Activated CD4-positive, alpha-beta memory T cell treated with anti-CD3 and anti-CD28 coated beads, Interleukin-2, amount 10 ng/mL, durations not matched to agents 7 days and 5 days (primary cell): ENCODE measurements around the gene FAM186B. TPM values are rescaled to one million over a fixed set of nuclear protein-coding genes. Genes with fewer than 3 reads are reported as not detected.
"Not testable (repeated sequence)": the region's sequence is repeated elsewhere in the genome, so short reads cannot be mapped to it uniquely, and the experiment has no call there.

Experiments used
- CTCF ChIA-PET: fragments of 350-600 bp; sonication (Branson Sonifier 250); formaldehyde crosslinking; loops from one replicate; lab custom pipeline; 2021; ENCODE audit warnings: antibody characterized with exemption, inconsistent platforms; lab: Charles Lee
- POLR2A ChIA-PET: fragments of 350-600 bp; sonication (Branson Sonifier 250); formaldehyde crosslinking; loops from one replicate; lab custom pipeline; 2021; ENCODE audit warnings: antibody characterized with exemption; lab: Charles Lee
- DNase-seq: peaks from one replicate; pipeline ENCODE4 v3.0.0-alpha.2; 2020
- H3K27ac Mint-ChIP-seq: one replicate; pipeline ENCODE4 v1.8.0; 2021; ENCODE audit warnings: mild to moderate bottlenecking, mixed read lengths
- H3K27me3 Mint-ChIP-seq: one replicate; pipeline ENCODE4 v1.8.0; 2021; ENCODE audit warnings: mixed read lengths
- H3K36me3 Mint-ChIP-seq: one replicate; pipeline ENCODE4 v1.8.0; 2021; ENCODE audit warnings: low read depth, mixed read lengths
- H3K4me1 Mint-ChIP-seq: one replicate; pipeline ENCODE4 v1.8.0; 2021; ENCODE audit warnings: mixed read lengths
- H3K4me3 Mint-ChIP-seq: one replicate; pipeline ENCODE4 v1.8.0; 2021; ENCODE audit warnings: mild to moderate bottlenecking, mixed read lengths
- H3K9me3 Mint-ChIP-seq: one replicate; pipeline ENCODE4 v1.8.0; 2021; ENCODE audit warnings: mixed read lengths
- total RNA-seq, 2 experiments: library from RNA; stranded (reverse); gene quantifications; one replicate each; pipeline ENCODE4 v1.2.3, GENCODE V29; 2021

FAM186B gene
- total RNA-seq, 2 experiments from 2014 or later = not detected

DNA sequence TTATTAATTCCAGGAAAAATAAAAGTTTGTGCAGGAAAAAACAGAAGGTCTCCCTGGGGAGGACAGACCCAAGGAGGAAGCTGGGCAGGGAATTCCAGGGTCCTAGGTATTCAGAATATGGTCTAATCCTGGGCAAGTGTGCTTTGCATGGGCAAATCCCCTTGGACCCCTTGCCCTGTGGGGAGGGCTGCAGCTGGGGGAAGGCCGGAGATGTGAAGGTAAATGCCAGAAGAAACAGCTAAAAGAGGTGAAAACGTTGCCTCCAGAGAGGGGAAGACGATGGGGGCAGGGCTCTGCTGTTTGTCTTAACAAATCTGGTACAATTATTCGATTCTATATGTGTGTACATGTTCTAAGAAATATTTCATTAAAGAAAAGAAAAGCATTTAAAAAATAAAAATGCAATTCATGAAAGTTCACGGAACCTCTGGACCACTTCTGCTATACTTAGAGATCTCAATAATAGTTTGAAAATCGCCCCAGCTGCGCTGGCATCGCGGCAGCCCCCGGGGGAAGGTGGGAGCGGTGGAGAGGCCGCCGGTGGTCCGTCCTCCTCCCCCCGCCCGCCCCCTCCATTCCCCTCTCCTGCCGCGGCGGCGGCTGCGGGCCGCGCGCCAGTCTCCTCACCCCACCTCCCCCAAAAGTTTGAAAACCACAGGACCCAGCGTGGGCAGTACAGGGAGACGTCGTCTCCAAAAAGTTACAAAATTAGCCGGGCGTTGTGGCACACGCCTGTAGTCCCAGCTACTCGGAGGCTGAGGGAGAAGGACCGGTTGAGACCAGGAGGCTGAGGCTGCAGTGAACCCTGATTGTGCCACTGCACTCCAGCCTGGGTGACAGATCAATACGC, 16.4 kb upstream of the FAM186B start:
- Mint-ChIP-seq H3K9me3 (no peaks in the 10 kb centered on the region), H3K4me3 (peak overlapping the region; percentile 77), H3K27me3 (peaks cover 39% of the 10 kb centered on the region), H3K36me3 (no peaks in the 10 kb centered on the region), H3K27ac (peak overlapping the region; percentile 81), H3K4me1 (peaks cover 27% of the 10 kb centered on the region)
- POLR2A ChIA-PET = interaction anchor here (0.7 to 2.8 kb wide), 18 partner anchors 8 to 491 kb away, joined by 3 to 18 read pairs (median 5); partner anchors contain the start of genes SPATS2 and TMBIM6
- CTCF ChIA-PET = interaction anchor here (0.7 to 2.2 kb wide), 9 partner anchors 18 to 535 kb away, joined by 3 to 9 read pairs (median 3); partner anchors contain the start of genes SPATS2 and TMBIM6
- DNase-seq = no peak

GRCh38 chr12:49619286-49619685, 13.8 kb upstream of the FAM186B start:
- no peak for DNase-seq
- Mint-ChIP-seq H3K27me3 (peaks cover 41% of the 10 kb centered on the region), H3K27ac (no peak overlapping the region), H3K9me3 (no peaks in the 10 kb centered on the region), H3K36me3 (no peaks in the 10 kb centered on the region), H3K4me1 (peaks cover 21% of the 10 kb centered on the region), H3K4me3 (no peak overlapping the region)
- POLR2A ChIA-PET = interaction anchor here (0.6 to 1.6 kb wide), 3 partner anchors 122 to 933 kb away, joined by 3 to 5 read pairs (median 3); partner anchors contain the start of gene TMBIM6
- CTCF ChIA-PET = interaction anchor here (0.9 to 1.2 kb wide), 3 partner anchors 122 to 330 kb away, joined by 3 read pairs; partner anchors contain the start of gene TMBIM6

DNA sequence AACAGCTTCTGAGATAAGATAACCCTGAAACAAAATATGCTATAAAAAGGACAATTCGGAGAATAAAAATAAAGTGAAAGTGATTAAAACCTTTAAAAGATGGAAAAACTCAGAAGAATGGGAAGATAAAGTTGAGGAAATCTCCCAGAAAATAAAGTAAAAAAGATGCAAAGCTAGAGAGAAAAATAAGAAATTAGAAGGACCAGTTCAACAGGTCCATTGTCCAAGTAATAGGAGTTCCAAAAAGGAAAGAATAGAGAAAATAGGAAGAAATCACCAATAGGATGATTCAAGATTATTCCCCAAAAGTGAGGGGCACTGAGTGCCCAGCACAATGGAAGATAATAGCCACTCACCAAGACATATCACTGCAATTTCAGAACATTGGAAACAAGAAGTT, 13.1 kb upstream of the FAM186B start:
- POLR2A ChIA-PET = interaction anchor here (1.6 kb wide), 2 partner anchors 123 to 252 kb away, joined by 3 to 5 read pairs; partner anchors contain the start of gene TMBIM6
- Mint-ChIP-seq H3K36me3 (no peaks in the 10 kb centered on the region), H3K4me3 (no peak overlapping the region), H3K27me3 (peaks cover 38% of the 10 kb centered on the region), H3K9me3 (no peaks in the 10 kb centered on the region), H3K27ac (no peak overlapping the region), H3K4me1 (peaks cover 17% of the 10 kb centered on the region)
- CTCF ChIA-PET = no interaction called here
- no peak for DNase-seq

DNA sequence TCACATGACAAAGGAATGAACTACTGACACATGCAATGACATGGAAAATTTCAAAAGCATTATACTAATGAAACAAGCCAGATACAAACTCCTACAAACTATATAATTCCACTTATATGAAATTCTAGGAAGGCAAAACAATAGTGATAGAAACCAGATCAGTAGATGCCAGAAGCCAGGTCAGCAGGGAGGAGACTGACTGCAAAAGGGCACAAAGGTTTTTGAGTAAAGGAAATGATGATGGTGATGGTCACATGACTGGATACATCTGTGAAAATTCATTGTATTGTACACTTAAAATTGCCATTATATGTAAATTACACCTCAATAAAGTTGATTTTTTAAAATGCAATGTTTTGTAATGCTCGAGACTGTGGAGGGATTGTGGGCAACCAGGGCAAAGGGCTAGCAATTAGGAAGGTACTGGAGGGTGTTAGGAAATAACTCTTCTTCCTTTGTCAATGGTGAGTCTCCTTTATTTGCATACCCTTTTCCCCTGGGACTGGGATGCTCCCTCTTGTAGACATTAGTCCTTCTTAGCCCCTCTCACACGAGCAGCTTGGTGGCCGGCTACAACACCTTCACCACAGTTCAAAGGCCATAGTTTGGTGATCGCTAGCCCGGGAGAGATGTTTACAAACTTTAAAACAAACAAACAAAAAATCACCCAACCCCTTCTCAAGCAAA, 11.2 kb upstream of the FAM186B start:
- Mint-ChIP-seq H3K27ac (no peak overlapping the region), H3K9me3 (no peaks in the 10 kb centered on the region), H3K27me3 (peaks cover 38% of the 10 kb centered on the region), H3K4me3 (no peak overlapping the region), H3K4me1 (peaks cover 8% of the 10 kb centered on the region), H3K36me3 (peaks cover 2% of the 10 kb centered on the region)
- CTCF ChIA-PET = no interaction called here
- no peak for DNase-seq
- POLR2A ChIA-PET = interaction anchor here (1.3 kb wide), 1 partner anchor 28 kb away, joined by 3 read pairs; no protein-coding TSS in a partner anchor

DNA sequence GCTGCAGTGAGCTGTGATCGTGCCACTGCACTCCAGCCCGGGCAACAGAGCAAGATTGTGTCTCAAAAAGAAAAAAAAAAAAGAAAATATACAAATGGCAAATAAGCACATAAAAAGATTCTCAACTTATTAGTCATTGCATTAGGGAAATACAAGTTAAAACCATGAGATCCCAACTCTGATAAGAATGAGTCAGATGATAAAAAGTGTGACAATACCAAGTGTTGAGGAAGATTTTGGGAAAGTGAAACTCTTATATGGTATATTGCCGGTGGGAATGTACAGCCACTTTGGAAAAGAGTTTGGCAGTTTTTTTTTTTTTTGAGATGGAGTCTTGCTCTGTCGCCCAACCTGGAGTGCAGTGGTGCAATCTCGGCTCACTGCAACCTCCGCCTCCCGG, 10.3 kb upstream of the FAM186B start:
- no peaks in the 10 kb centered on the region for H3K9me3 Mint-ChIP-seq
- DNase-seq = no peak
- H3K36me3 Mint-ChIP-seq = peaks cover 2% of the 10 kb centered on the region
- ChIA-PET CTCF (interaction anchor here (1.1 kb wide), 1 partner anchor 126 kb away, joined by 3 read pairs; the partner anchor contains the start of gene TMBIM6), POLR2A (no interaction called here)
- no peaks in the 10 kb centered on the region for H3K4me1 Mint-ChIP-seq
- H3K27ac Mint-ChIP-seq = no peak overlapping the region
- peaks cover 32% of the 10 kb centered on the region for H3K27me3 Mint-ChIP-seq
- no peak overlapping the region for H3K4me3 Mint-ChIP-seq

GRCh38 chr12:49612210-49612609, 6.8 kb upstream of the FAM186B start:
- Mint-ChIP-seq H3K4me3 (no peak overlapping the region), H3K4me1 (no peaks in the 10 kb centered on the region), H3K27me3 (peaks cover 20% of the 10 kb centered on the region), H3K36me3 (peaks cover 2% of the 10 kb centered on the region), H3K9me3 (no peaks in the 10 kb centered on the region), H3K27ac (no peak overlapping the region)
- POLR2A ChIA-PET = interaction anchor here (0.7 kb wide), 1 partner anchor 13 kb away, joined by 4 read pairs; no protein-coding TSS in a partner anchor
- CTCF ChIA-PET = interaction anchor here (0.7 kb wide), 1 partner anchor 36 kb away, joined by 4 read pairs; no protein-coding TSS in a partner anchor
- DNase-seq = no peak

- H3K4me3 Mint-ChIP-seq, POLR2A ChIA-PET, DNase-seq: not testable (repeated sequence)
Measured at GRCh38 chr12:49610785-49611184, 5.3 kb upstream of the FAM186B start.

GRCh38 chr12:49609875-49610154, 4.4 kb upstream of the FAM186B start:
- no peak overlapping the region for H3K4me3 Mint-ChIP-seq
- H3K27me3 Mint-ChIP-seq = peaks cover 19% of the 10 kb centered on the region
- ChIA-PET CTCF (no interaction called here), POLR2A (no interaction called here)
- H3K9me3 Mint-ChIP-seq = no peaks in the 10 kb centered on the region
- no peaks in the 10 kb centered on the region for H3K4me1 Mint-ChIP-seq
- H3K27ac Mint-ChIP-seq = no peak overlapping the region
- DNase-seq = no peak
- peaks cover 2% of the 10 kb centered on the region for H3K36me3 Mint-ChIP-seq

More at GRCh38 chr12:49610785-49611184, 5.3 kb upstream of the FAM186B start:
- not testable (repeated sequence) for H3K36me3 Mint-ChIP-seq, H3K9me3 Mint-ChIP-seq, H3K4me1 Mint-ChIP-seq, H3K27ac Mint-ChIP-seq
- CTCF ChIA-PET = interaction anchor here (0.7 to 1.1 kb wide), 2 partner anchors 10 to 262 kb away, joined by 3 read pairs; no protein-coding TSS in a partner anchor
- H3K27me3 Mint-ChIP-seq = peaks cover 19% of the 10 kb centered on the region

- no peak for DNase-seq
- POLR2A ChIA-PET = no interaction called here
- no peaks in the 10 kb centered on the region for H3K9me3 Mint-ChIP-seq
- no peaks in the 10 kb centered on the region for H3K4me1 Mint-ChIP-seq
- H3K4me3 Mint-ChIP-seq = no peak overlapping the region
- peaks cover 2% of the 10 kb centered on the region for H3K36me3 Mint-ChIP-seq
- H3K27me3 Mint-ChIP-seq = peaks cover 14% of the 10 kb centered on the region
- CTCF ChIA-PET = no interaction called here
- no peak overlapping the region for H3K27ac Mint-ChIP-seq
Measured at GRCh38 chr12:49609059-49609874, 3.8 kb upstream of the FAM186B start.

DNA sequence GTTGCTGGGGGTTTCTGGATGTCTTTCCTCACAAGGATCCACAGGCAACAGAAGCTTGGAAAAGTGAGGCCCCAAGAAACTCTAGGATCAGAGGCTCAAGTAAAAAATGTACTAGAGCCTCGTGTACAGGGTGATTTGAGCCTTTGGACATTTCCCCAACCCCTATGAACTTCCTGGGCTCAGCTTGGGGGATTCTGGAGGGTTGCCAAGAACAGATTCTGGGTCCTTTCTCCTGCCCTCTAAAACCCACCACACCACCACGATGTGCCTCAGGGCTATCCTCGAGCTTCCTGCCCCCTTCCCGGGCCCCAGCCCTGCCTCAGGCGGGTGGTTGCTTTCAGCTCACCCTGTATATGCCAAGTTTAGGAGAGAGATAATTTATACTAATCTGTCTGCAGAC, 583 bp downstream of the FAM186B start:
- Mint-ChIP-seq H3K9me3 (no peaks in the 10 kb centered on the region), H3K4me3 (no peak overlapping the region), H3K27me3 (peaks cover 14% of the 10 kb centered on the region), H3K4me1 (no peaks in the 10 kb centered on the region), H3K36me3 (no peaks in the 10 kb centered on the region), H3K27ac (no peak overlapping the region)
- ChIA-PET CTCF (interaction anchor here (0.6 to 1.6 kb wide), 3 partner anchors 17 to 136 kb away, joined by 3 read pairs; partner anchors contain the start of genes PRPF40B and TMBIM6), POLR2A (interaction anchor here (1.3 kb wide), 1 partner anchor 137 kb away, joined by 3 read pairs; the partner anchor contains the start of gene TMBIM6)
- DNase-seq = no peak

GRCh38 chr12:49603721-49604120, 1.7 kb downstream of the FAM186B start:
- Mint-ChIP-seq H3K36me3 (no peaks in the 10 kb centered on the region), H3K4me1 (no peaks in the 10 kb centered on the region), H3K27me3 (peaks cover 9% of the 10 kb centered on the region), H3K27ac (no peak overlapping the region), H3K9me3 (no peaks in the 10 kb centered on the region), H3K4me3 (no peak overlapping the region)
- POLR2A ChIA-PET = interaction anchor here (0.7 to 1.4 kb wide), 2 partner anchors 19 to 137 kb away, joined by 3 to 5 read pairs; partner anchors contain the start of gene TMBIM6
- no peak for DNase-seq
- CTCF ChIA-PET = interaction anchor here (0.5 to 1.9 kb wide), 5 partner anchors 19 to 246 kb away, joined by 3 to 8 read pairs (median 4); no protein-coding TSS in a partner anchor

DNA sequence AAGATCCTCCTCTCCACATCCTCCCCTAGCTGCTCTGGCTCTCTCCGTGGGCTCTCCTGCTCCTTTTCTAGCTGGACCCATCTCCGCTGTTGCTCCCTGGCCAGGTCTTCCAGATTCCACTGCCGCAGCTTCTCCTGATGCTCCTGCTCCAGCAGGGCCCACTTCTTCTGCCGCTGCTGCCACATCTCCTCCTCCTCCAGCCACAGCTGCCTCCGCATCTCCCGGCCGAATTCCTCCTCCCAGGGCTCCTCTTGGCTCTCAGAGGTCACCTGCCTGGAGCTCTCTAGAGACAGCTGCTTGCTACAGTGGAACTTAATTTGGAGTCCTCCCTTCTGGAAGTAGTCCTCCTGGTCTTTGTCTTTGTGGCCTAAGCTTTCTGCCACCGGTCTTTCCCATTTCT, 5.5 kb downstream of the FAM186B start:
- H3K27ac Mint-ChIP-seq = no peak overlapping the region

More for the DNA sequence above, 5.5 kb downstream of the FAM186B start:
- H3K27me3 Mint-ChIP-seq = no peaks in the 10 kb centered on the region
- H3K9me3 Mint-ChIP-seq = no peaks in the 10 kb centered on the region
- no peak overlapping the region for H3K4me3 Mint-ChIP-seq
- ChIA-PET POLR2A (interaction anchor here (1.0 kb wide), 1 partner anchor 12 kb away, joined by 4 read pairs; no protein-coding TSS in a partner anchor), CTCF (interaction anchor here (0.9 kb wide), 1 partner anchor 242 kb away, joined by 3 read pairs; no protein-coding TSS in a partner anchor)
- no peak for DNase-seq
- no peaks in the 10 kb centered on the region for H3K4me1 Mint-ChIP-seq
- H3K36me3 Mint-ChIP-seq = no peaks in the 10 kb centered on the region
